Upper lobe of right lung (tissue), 1 donor: ENCODE data around the gene TRIM73. TPM values are rescaled to one million over a fixed set of nuclear protein-coding genes. Genes with fewer than 3 reads are reported as not detected.
"Not testable (repeated sequence)": the region's sequence is repeated elsewhere in the genome, so short reads cannot be mapped to it uniquely, and the experiment has no call there.

ENCODE experiments used
- ATAC-seq: fragments of 200-7000 bp; cut with Tn5 transposase; one replicate; pipeline ENCODE4 v1.9.1; 2020; ENCODE audit warnings: mild to moderate bottlenecking, moderate library complexity
- DNase-seq: peaks from one replicate; pipeline ENCODE4 v3.0.0-alpha.2; 2020
- H3K27ac ChIP-seq: fragments of 200-600 bp; one replicate; pipeline ENCODE4 v1.8.0; 2022
- H3K27me3 ChIP-seq: fragments of 200-600 bp; one replicate; pipeline ENCODE4 v1.8.0; 2022; ENCODE audit warnings: mild to moderate bottlenecking
- H3K36me3 ChIP-seq: fragments of 200-600 bp; one replicate; pipeline ENCODE4 v1.8.0; 2022
- H3K4me1 ChIP-seq: fragments of 200-600 bp; one replicate; pipeline ENCODE4 v1.8.0; 2022
- H3K4me3 ChIP-seq: fragments of 200-600 bp; one replicate; pipeline ENCODE4 v1.8.0; 2022; ENCODE audit warnings: mild to moderate bottlenecking
- H3K9me3 ChIP-seq: fragments of 200-600 bp; one replicate; pipeline ENCODE4 v1.8.0; 2022
- CTCF ChIP-seq: fragments of 200-600 bp; IDR thresholded peaks from one replicate; pipeline ENCODE4 v1.8.0; 2022; ENCODE audit warnings: antibody characterized with exemption
- intact Hi-C: fragments of 100-400 bp; cut with DNase I; formaldehyde crosslinking; loops from one replicate; pipeline ENCODE4 v1.11.0; 2022
- total RNA-seq: library from RNA; stranded (reverse); fragmentation: NEBNext Ultra II Directional; extraction: Animal tissue kit (Norgen Biotek cat#: 25700); gene quantifications from one replicate; pipeline ENCODE4 v1.2.1, GENCODE V29; 2021
- donor health status: DM: no; HTN: yes; CAD: no; lungs with severe emphysema.

The TRIM73 gene
- total RNA-seq, 1 donor from 2014 or later: 4.4 TPM

GRCh38 chr7:75423481-75423880 is 28.1 kb downstream of the TRIM73 start:
- not testable (repeated sequence) for ATAC-seq

GRCh38 chr7:75439000-75439399 is 43.6 kb downstream of the TRIM73 start:
- H3K9me3 ChIP-seq, intact Hi-C loops, H3K4me3 ChIP-seq, ATAC-seq, DNase-seq, H3K4me1 ChIP-seq, H3K27me3 ChIP-seq, H3K27ac ChIP-seq: not testable (repeated sequence)
- peaks cover 65% of the 10 kb centered on the region for H3K36me3 ChIP-seq

More at GRCh38 chr7:75423481-75423880, 28.1 kb downstream of the TRIM73 start:
- H3K27ac ChIP-seq, H3K4me1 ChIP-seq, intact Hi-C loops, H3K9me3 ChIP-seq, H3K4me3 ChIP-seq, H3K27me3 ChIP-seq, DNase-seq: not testable (repeated sequence)
- H3K36me3 ChIP-seq: peaks cover 23% of the 10 kb centered on the region

GRCh38 chr7:75442101-75442464 is 46.7 kb downstream of the TRIM73 start:
- H3K27ac ChIP-seq: peak overlapping the region; percentile 83
- peak overlapping the region; percentile 59 for H3K4me3 ChIP-seq
- peak; percentile 77 for ATAC-seq
- DNase-seq, H3K9me3 ChIP-seq, H3K4me1 ChIP-seq, intact Hi-C loops, H3K27me3 ChIP-seq: not testable (repeated sequence)
- peaks cover 36% of the 10 kb centered on the region for H3K36me3 ChIP-seq

DNA sequence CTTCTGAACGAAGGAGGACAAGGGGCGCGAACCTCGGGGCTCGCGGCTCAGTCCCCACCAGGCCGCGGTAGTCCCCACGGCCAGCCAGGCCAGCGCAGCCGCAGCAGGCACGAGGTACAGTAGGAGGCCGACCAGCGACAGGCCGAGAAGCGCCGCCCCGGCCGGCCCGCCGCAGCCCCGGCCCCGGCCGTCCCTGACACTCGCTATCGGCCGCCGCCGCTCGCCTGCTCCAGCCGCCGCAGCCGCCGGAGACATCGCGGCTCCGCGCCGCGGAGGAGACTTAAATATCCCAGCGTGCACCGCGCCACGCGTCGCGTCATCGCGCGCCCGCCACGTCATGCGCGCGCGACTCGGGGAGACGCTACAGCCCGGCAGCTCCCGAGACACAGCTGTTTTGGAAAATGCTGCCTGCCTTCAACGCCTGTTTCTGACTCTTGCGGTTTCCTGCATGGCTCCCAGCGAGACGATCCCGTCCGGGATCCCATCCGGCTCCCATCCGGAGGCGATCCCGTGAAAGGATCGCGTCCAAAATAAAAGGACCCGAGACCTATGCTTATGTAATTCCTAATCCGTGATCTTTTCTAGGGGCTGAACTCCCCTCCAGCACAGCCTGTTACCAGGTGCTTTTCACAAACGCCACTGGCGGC is 47.2 kb downstream of the TRIM73 start:
- peak overlapping the region; percentile 83 for H3K27ac ChIP-seq
- DNase-seq, H3K9me3 ChIP-seq: not testable (repeated sequence)

GRCh38 chr7:75449946-75450345 is 54.5 kb downstream of the TRIM73 start:
- intact Hi-C loops, H3K27ac ChIP-seq, DNase-seq, ATAC-seq, H3K4me3 ChIP-seq, H3K27me3 ChIP-seq, H3K9me3 ChIP-seq, H3K4me1 ChIP-seq, H3K36me3 ChIP-seq: not testable (repeated sequence)

More for the DNA sequence above, 47.2 kb downstream of the TRIM73 start:
- ATAC-seq: peak; percentile 98
- H3K4me3 ChIP-seq: peak overlapping the region; percentile 59
- H3K4me1 ChIP-seq, H3K27me3 ChIP-seq, intact Hi-C loops: not testable (repeated sequence)
- H3K36me3 ChIP-seq: peaks cover 31% of the 10 kb centered on the region

GRCh38 chr7:75452494-75452955 is 57.1 kb downstream of the TRIM73 start:
- ATAC-seq: peak; percentile 91
- H3K36me3 ChIP-seq, H3K27me3 ChIP-seq, H3K4me1 ChIP-seq, DNase-seq, H3K9me3 ChIP-seq, intact Hi-C loops, H3K4me3 ChIP-seq, H3K27ac ChIP-seq: not testable (repeated sequence)
- TF ChIP-seq CTCF: peak; percentile 48

Other genes with a start within 250 kb of the TRIM73 start
- gene POM121C, start 90.7 kb downstream of the TRIM73 start, total RNA-seq: 38.5 TPM
- not detected for gene SPDYE5, start 96.7 kb downstream of the TRIM73 start, total RNA-seq